GM12801 (cell line): ENCODE results near the gene NBEAL2.

ENCODE experiments used
- TF ChIP-seq, protein P1 (sequence below): IDR thresholded peaks from one replicate; pipeline ENCODE4 v1.5.1; 2011; ENCODE audit warnings: control low read depth; ENCODE audit not compliant: insufficient read length; ENCODE audit errors: extremely low read depth

The NBEAL2 gene

DNA sequence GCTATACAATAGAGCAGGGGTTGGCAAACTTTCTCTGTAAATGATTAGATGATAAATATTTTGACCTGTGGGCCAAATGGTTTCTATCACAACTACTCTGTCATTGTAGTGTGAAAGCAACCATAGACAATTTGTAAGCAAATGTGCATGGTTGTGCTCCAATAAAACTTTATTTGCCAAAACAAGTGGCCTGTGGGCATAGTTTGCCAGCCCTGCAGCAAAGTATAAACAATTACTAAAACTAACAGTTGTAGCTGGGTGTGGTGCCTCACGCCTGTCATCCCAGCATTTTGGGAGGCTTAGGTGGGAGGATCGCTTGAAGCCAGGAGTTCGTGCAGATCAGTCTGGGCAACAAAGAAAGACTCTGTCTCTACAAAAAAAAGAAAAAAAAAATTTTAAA is 61.6 kb downstream of the NBEAL2 start:
- TF ChIP-seq, protein P1, sequence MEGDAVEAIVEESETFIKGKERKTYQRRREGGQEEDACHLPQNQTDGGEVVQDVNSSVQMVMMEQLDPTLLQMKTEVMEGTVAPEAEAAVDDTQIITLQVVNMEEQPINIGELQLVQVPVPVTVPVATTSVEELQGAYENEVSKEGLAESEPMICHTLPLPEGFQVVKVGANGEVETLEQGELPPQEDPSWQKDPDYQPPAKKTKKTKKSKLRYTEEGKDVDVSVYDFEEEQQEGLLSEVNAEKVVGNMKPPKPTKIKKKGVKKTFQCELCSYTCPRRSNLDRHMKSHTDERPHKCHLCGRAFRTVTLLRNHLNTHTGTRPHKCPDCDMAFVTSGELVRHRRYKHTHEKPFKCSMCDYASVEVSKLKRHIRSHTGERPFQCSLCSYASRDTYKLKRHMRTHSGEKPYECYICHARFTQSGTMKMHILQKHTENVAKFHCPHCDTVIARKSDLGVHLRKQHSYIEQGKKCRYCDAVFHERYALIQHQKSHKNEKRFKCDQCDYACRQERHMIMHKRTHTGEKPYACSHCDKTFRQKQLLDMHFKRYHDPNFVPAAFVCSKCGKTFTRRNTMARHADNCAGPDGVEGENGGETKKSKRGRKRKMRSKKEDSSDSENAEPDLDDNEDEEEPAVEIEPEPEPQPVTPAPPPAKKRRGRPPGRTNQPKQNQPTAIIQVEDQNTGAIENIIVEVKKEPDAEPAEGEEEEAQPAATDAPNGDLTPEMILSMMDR = no peak

DNA sequence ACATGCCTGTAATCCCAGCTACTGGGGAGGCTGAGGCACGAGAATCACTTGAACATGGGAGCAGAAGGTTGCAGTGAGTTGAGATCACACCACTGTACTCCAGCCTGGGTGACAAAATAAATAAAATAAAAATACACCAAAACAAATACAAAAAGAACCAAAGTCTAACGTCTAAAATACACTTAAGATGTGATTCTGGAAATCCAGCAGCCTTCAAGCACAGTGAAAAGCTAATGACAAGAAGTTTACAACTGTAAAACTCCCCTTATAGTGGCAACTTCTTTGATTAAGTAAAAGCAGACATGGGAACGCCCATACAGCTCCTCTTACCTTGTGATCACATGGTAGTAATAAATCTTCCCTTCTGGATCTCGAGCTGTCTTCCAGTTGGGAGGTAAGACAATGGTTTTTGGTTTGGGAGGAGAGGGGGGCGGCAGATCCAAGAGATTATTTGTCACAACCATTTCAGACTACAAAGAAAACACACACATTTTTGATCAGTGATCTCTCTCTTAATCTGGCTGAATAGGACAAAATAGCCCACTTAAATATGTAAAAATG is 62.8 kb downstream of the NBEAL2 start:
- TF ChIP-seq, protein P1 = no peak

DNA sequence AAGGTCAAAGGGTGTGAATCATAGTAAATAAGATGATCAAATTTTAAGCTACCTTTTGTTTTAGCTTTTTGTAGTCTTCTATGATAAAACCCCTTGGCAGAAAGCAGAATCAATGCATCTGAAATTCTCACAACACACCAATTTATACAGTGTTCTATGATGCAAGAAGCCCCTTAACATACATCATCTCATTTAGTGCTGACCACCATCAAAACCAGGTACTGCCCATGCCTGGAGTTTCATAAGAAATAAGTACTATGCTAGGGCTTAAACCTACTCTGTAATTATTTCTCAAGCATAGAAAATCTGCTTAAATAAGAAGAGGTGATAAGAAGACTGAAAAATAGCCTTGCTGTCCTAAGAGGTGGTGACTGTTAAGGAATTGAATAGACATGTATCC is 67.6 kb downstream of the NBEAL2 start:
- TF ChIP-seq, protein P1 = no peak

DNA sequence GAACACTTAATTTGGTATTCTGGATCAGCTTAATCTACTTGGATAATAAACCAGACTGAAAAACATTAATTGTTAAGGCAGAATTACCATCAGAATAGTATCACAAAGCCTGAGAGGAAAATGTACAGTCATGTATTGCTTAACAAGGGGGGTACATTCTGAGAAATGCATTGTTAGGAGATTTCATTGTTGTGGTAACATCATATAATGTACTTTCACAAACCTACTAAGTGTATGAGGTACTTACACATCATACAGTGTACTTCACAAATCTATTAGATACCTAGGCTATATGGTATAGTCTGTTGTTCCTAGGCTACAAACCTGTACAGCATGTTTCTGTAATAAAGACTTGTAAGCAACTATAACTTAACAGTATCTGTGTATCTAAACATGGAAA is 68.2 kb downstream of the NBEAL2 start:
- TF ChIP-seq, protein P1 = no peak

DNA sequence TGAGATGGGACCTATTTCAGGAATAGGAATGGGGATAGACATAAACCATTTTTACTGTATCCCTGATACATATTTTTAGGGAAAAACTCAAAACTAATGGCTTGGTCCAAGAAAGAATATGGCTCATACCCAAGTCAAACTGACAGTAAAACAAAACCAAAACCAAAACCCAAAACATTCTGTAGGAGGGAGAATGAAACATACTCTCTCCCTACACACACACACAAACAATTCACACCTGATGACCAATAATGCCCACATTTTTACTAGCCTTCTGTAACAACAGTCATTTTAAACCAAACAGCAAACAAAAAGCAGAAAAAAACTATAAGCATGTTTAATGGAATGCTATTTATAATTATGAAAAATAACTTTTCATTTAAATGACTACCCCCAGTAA is 74.9 kb downstream of the NBEAL2 start:
- TF ChIP-seq, protein P1 = no peak

DNA sequence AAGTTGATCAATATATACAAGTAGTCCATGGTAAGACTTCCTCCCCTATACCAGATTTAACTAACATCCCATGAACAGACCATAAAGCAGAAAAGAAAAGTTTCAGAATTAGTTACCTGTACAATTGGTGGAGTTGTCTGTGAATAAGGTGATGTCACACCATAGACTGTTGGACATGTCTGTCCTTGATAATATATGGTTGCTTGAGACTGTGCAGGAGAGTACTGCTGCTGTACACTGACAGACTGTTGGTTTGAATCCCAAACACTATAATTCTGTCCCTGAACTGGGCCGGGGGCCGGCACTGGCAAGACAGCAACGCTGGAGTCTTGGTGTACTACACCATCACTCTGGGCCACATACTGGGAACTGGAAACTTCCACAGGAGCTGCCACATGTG is 77.2 kb downstream of the NBEAL2 start:
- TF ChIP-seq, protein P1 = no peak

DNA sequence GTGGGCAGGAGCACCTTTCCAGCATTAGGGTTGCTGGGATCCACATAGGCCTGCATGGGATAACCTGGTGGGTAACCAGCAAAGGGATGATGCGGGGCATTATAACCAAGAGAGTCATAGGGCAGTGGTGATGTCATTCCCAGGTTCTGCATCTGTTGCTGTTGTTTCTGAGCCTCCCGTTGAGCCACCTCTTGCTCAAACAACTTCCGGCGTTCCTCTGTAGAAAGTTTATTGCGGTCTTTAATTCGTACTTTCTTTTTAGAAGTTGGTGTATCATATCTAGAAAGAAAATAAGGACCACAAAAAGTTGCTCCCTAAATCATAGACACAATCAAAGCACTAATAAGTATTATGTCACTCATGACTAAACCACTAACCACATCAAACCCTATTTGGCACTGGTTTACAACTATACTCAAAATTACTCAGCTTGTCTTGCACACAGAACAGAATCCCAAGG is 77.8 kb downstream of the NBEAL2 start:
- TF ChIP-seq, protein P1 = no peak
